Stimulated activated CD4-positive, alpha-beta T cell treated with anti-CD3 and anti-CD28 coated beads, Interleukin-12 subunit alpha, Interleukin-12 subunit beta, amount 100 ng/mL, for 4 hours (primary cell): ENCODE results near the gene TET1.
"Not testable (repeated sequence)": the region's sequence is repeated elsewhere in the genome, so short reads cannot be mapped to it uniquely, and the experiment has no call there.

Experiments
- DNase-seq: peaks from one replicate; pipeline ENCODE4 v3.0.0-alpha.2; 2020

Gene TET1

DNA sequence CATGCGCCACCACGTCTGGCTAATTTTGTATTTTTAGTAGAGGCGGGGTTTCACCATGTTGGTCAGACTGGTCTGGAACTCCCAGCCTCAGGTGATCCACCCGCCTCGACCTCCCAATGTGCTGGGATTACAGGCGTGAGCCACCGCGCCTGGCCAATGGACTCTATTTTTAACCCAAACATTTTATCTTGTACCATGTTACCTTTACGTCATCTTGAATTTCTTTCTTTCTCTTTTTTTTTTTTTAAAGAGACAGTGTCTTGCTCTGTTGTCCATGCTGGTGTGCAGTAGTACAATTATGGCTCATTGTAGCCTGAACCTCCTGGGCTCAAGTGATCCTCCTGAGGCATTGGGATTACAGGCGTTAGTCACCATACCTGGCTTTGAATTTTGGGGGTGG is 57.6 kb downstream of the TET1 start:
- DNase-seq, result not testable (repeated sequence)

DNA sequence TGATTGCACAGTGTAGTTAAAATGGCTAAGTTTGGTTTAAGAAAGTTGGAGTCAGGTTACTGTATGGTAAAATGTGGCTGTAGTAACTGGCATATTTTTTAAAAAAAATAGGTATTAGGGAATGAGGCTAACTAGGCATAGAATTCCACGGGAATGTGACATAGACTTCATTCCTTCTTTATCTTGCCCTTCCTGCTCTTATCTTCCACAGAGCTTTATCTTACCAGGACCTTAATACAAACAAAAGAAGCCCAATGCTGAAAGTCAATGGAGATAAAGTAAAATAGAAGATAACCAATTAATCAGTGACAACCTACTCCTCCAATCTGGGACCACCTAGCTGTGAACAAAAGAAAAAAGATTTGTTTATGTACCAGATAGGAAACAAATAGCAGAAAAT is 58.1 kb downstream of the TET1 start:
- DNase-seq, result no peak

DNA sequence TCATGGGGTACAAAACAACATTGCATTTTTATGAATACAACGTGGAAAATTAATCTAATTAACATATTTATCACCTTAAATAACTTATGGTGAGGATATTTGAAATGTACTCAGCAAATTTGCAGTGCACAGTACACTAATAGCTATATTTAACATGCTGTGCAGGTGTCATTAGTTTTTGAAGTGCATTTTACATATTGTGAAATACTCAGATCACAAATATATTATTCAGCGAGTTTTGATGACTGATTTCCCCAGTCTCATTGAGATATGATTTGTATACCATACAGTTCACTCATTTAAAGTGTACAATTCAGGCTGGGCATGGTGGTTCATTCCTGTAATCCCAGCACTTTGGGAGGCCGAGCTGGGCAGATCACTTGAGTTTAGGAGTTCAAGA is 59.5 kb downstream of the TET1 start:
- DNase-seq, result no peak

DNA sequence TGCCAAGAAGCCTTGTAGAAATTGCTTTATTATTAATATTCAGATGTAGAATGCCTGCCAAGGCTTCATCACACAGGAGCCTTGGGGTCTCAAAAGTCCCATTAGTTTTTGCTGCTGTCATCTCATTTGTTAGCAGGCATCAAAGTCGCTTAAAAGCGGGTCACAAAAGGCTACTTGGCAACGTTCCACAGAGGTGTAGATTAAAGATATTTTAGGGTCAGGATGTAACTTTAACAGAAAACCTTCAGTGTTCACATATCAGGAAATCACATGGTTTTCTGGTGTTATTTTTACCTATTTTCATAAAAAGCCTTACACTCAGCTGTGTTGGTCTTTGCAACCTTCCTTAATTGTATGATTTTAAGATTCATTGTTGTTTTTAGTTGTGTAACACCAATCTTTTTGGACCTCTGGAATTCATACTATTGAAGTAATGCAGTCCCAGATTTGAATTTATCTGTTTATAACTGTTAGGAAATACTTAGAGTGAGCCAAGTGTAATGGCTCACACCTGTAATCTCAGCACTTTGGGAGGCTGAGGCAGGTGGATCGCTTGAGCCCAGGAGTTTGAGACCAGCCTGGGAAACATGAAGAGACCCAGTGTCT is 65.3 kb downstream of the TET1 start:
- no peak for DNase-seq

DNA sequence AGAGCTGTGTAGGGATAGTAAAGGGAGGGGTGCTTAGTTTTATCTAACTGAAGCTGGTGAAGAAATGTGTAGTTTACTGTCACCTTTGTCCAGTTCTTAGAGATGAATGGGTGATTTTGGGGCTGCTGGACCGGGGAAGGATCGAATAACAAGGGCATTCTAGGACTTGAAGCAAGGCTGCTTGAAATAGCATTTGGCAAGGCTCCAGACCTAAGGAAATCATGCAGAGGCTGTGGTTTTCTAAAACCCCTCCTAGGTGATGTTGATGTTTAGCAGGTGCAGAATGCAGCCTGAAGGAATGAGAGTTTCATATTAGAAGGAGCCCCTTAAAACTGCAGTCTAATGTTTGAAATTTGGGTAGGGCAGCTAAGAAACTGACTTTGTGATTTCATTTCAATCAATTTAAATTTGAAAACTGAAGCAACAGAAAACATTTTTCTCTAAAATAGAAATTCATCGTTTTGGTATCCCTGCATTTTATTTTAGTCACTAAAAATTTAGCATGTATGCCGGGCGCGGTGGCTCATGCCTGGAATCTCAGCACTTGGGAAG is 68.5 kb downstream of the TET1 start:
- DNase-seq, result no peak

DNA sequence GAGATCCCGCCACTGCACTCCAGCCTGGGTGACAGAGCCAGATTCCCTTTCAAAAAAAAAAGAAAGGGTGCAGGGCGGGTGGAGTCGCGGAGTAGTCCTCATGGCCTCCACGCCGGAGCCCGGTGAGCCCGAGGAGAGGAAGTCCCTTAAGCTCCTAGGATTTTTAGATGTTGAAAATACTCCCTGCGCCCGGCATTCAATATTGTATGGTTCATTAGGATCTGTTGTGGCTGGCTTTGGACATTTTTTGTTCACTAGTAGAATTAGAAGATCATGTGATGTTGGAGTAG is 72.1 kb downstream of the TET1 start:
- not testable (repeated sequence) for DNase-seq

DNA sequence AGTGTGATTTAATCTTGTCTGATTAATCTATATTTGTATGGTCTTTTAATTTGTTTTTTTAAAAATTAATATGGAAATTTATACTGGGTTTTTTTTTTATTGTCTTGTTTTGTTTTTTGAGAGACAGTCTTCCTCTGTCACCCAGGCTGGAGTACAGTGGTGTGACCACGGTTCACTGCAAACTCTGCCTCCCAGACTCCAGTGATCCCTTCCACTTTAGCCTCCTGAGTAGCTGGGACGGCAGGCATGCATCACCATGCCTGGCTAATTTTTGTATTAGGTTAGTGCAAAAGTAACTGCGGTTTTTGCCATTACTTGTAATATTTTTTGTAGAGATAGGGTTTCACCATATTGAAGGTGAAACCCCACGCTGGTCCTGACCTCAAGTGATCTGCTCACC is 73.1 kb downstream of the TET1 start:
- DNase-seq, result no peak

DNA sequence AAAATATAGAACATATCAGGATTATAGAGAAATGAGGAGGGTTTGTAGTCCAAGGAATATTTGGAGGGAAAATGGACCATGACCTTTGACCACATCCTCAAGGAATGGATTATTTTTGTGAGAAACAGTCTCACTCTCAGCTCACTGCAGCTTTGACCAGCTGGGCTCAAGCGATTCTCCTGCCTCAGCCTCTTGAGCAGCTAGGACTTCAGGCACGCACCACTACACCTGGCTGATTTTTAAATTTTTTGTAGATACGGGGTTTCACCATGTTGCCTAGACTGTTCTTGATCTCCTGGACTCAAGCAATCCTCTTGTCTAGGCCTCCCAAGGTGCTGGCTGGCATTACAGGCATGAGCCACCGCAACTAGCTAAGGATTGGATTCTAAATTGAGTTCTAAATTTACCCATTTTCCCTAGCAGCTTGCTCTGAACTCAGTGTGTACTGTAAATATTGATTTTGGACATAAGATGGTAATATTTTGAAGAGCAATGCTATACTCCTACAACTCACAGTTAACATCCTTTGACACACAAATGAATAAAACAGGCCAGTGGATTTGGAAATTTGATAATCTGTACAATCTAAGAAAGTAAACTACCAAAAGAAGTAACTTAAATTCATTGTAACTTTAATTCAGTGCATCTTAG is 73.8 kb downstream of the TET1 start:
- DNase-seq, result no peak

DNA sequence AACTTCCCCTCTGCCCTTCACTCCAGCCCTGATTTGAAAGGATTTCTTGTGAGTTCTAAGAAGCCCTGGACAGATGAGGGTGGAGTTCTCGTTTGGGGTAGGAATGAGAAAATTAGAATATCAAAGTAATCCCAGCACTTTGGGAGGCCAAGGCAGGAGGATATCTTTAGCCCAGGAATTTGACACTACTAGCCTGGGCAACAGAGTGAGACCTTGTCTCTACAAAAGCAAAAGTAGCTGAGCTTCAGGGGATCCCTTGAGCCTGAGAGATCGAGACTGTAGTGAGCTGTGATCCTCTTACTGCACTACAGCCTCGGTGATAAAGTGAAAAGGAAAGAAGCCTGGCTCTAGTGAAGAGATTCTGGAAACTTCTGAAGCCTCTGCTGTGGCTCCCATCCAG is 76.2 kb downstream of the TET1 start:
- DNase-seq, result no peak

DNA sequence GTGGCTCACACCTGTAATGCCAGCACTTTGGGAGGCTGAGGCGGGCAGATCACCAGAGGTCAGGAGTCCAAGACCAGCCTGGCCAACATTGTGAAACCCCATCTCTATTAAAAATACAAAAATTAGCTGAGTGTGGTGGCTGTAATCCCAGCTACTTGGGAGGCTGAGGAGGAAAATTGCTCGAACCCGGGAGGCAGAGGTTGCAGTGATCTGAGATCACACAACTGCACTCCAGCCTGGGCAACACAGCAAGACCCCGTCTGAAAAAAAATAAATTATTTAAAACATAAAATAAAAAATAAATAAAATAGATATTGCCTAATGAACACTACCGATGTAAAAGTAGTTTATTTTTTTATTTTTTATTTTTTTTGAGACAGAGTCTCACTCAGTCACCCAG is 83.4 kb downstream of the TET1 start:
- DNase-seq, result not testable (repeated sequence)

DNA sequence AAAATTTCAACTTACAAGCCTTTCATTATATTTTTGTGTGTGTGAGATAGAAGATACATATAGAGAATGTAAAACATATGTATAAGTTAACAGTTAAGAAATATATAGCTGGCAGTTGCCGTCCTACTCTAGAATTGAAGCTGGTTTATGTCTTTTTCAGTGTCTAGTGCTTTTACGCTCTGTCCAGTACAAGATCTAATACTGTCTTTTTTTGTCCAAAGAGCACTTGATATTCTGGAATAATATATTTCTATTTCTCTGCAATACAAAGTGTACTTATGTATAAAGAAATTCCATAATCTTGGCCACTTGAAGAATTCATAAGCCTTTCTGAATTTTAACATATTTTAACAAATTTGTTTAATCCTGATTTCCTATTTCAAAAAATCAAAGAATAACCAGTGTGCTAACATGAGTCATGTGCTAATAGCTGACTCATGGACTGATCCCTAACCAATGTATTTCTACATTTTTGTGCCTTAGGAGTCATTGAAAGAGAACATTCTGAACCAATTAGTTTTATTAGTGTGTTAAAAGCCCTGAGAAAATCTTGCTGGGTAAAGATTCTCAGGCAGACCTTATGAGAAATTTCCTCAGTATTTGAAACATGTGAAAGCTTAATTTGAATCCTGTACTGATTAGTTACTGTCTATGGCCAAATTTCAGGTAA is 87.7 kb downstream of the TET1 start:
- no peak for DNase-seq

DNA sequence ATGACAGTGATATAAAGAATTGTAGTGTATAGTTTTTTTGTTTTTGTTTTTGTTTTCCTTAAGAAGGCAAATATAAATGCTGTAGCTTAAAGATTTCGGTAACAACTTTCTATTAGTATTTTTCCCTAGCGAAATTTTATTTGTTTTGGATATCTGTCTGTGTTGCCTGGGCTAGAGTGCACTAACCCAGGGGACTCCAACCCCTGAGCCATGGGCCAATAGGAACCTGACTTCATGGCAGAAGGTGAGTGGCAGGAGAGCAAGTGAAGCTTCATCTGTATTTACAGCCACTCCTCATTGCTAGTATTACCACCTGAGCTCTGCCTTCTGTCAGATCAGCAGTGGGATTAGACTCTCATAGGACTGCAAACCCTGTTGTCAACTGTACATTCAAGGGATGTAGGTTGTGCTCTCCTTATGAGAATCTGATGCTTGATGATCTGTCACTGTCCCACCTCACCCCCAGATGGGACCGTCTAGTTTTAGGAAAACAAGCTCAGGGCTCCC is 95.5 kb downstream of the TET1 start:
- DNase-seq, result no peak

DNA sequence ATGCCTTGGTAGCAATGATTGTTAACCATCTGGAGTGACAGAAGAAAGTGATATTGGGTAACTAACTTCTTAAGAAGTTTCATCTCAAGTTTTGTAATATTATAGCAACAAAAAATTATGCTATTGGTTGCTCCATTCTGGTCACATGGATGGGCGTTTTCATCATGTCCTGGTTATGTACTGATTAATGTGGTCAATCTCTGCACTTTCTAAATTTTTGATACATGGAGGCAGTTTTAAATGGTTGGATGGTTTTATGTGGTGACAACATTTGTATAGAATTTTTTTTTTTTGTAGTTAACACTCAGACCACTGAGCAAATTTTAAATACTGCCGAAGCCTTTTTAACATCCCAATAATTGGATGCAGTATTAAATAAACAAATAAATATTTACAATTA is 105.7 kb downstream of the TET1 start:
- DNase-seq, result no peak

DNA sequence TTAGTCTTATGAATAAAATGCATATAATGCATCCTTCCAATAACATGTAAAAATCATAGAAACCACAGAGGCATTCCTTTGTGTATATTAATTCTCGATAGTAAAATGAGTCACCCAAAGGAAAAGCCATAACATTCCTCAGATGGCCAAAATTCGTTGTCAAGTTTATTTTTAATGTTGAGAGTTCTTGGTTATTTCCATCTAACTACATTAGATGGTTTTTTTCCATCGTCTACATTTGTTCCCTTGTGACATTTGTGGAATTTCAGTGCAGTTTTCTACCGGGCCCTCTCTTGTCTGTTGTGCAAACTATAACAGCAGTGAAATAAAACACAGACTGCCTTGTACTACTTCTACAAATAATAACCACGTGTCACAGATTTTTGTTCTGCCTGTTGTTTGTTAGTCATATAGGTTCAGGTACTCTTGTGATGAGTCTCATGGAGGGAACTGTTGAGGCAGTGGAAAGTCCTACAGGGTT is 106.2 kb downstream of the TET1 start:
- DNase-seq, result no peak

DNA sequence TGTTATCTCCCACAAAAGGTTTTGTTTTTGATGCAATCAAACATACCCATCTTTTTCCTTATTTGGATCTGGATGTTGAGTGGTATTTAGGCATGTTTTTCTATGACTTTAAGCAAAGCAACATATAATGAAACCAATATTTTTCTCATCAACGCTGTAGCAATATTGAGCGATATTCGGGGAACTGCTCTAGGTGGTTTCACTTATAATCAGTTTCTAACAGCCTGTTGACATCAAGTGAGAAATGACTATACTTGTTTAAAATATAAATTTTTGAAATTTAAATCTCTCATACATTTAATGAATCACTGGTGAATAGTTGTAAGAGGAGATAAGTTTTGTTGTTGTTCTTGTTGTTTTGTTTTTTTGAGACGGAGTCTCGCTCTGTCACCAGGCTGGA is 108.1 kb downstream of the TET1 start:
- DNase-seq, result no peak

DNA sequence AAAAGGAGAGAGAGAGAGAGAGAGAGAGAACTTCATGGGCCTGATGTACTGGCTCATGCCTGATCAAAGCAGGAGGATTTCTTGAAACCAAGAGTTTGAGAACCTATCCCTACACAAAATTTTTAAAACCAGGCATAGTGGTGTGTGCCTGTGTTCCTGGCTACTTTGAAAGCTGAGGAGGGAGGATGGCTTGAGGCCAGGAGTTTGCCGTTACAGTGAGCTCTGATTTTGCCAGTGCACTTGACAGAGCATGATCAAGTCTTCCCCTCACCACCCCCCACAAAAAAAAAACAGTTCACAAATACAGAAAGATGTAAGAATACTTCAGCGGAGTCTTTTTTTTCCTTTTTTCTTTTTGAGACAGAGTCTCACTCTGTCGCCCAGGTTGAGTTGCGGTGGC is 108.8 kb downstream of the TET1 start:
- no peak for DNase-seq

DNA sequence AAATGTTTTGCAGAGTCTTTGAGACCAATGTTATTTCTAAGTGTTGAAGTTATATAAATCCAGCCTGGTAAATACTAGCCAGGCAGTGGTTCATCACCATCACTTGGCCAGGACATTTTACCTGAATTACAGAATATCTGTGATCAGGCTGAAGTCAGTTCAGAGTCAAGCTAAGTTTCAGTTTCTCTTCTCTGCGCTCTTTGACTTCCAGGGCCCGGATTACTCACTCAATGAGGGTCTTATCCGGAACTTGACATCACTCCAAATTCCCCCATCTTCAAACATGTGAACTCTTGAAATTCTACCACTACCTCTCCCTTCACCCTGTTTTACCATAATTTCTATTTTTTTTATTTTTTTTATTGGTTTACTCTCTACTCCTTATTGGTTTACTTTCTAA is 124.3 kb downstream of the TET1 start:
- no peak for DNase-seq

DNA sequence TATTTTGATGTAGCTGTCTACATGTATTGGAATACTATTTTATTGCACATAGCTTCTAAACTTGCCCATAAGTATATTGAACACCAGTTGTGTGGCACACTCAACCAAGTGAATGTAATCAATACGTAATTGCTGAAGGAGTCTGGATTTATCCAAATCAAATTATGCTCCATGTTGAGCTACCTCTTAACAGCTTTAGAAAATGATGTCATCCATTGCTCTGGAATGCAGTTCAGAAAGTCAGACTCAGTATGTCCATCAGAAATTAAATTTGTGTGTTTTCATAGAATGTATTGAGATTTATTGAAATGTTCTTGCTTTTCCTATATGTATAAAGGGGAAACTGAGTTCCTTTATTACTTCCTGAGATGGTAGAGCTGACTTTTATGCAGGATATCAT is 135.9 kb downstream of the TET1 start:
- DNase-seq, result no peak

DNA sequence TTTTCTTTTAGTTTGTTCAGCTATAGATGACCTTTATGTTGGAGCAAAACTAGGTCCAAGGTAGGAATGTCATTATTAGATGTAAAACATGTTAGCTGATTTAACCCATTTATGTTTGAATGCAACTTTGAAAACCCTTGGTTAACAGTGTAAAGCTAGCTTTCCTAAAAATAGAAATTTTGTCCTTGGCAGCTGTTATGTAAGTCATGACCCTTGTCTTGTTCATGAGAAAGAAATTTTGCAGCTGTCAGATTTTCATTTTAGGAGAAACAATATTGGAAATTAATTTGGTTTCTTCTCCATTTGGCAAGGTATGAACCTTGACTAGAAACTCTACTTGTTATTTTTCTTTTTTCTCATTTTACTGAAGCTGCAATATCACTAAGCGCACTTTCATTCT is 137.0 kb downstream of the TET1 start:
- DNase-seq, result no peak

DNA sequence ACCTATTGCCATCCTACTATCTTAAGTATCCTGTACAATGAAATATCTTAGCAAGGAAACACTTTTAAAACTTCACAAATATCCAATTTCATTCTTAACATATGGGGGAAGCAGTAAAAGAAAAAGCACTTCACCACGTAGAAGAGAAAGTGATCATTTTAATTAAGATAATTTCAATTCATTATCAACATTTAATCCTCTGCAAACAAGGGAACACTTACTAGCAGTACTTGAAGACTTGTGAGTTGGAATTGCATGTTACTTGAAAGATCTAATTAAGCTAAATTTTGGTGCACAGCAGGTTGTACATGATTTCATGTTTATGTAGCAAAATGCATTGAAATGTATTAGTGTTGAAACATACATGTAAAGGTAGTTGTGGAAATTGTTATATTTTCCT is 140.1 kb downstream of the TET1 start:
- DNase-seq, result no peak

DNA sequence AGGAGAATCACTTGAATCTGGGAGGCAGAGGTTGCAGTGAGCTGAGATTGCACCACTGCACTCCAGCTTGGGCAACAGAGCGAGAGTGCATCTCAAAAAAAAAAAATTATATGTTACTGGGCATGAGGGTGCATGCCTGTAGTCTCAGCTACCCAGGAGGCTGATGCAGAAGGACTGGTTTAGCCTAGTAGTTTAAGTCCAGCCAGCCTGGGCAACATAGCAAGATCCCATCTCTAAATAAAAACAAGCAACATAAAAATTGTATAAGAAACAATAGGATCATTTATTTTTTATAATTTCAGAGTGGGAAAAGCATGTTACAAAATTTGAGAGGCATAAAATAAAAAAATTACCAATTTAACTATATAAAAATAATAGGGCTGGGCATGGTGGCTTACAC is 145.4 kb downstream of the TET1 start:
- no peak for DNase-seq

DNA sequence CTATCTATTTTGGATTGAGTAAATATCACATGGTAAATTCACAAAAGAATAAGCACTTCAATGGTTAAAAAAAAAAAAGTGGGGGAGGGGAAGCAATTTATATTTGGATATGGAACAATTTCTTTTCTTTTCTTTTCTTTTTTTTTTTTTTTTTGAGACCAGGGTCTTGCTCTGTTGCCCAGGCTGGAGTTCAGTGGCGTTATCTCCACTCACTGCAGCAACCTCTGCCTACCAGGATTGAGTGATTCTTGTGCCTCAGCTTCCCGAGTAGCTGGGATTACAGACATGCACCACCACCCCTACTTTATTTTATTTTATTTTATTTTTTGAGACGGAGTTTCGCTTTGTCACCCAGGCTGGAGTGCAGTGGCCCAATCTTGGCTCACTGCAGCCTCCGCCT is 148.8 kb downstream of the TET1 start:
- DNase-seq, result not testable (repeated sequence)

DNA sequence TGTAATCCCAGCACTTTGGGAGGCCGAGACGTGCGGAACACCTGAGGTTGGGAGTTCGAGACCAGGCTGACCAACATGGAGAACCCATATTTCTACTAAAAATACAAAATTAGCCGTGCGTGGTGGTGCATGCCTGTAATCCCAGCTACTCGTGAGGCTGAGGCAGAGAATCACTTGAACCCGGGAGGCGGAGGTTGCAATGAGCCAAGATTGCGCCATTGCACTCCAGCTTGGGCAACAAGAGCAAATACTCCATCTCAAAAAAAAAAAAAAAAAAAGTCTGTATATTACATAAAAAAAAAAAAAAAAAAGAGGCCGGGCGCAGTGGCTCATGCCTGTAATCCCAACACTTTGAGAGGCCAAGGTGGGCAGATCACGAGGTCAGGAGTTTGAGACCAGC is 152.9 kb downstream of the TET1 start:
- not testable (repeated sequence) for DNase-seq

DNA sequence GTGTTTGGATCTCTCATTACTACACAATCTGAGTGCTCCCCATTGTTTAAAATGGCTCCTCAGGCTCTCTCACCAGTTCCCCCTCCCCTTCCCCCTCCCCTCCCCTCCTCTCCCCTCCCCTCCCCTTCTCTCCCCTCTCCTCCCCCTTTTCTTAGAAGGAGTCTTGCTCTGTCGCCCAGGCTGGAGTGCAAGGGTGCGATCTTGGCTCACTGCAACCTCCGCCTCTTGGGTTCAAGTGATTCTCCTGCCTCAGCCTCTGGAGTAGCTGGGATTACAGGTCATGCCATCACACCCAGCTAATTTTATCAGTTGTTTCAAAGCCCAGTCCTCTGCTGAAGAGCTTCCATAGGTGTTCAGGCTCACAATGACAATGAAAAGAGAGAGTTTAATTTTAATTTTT is 157.3 kb downstream of the TET1 start:
- DNase-seq, result no peak
